GM12878 (cell line): ENCODE data around the gene DBNDD2. TPM values are rescaled to one million over a fixed set of nuclear protein-coding genes. Genes with fewer than 3 reads are reported as not detected.

Experiments used
- ATAC-seq: fragments of 200-7000 bp; cut with Tn5 transposase; 3 replicates; pipeline ENCODE4 v1.9.1; 2020; ENCODE audit warnings: mild to moderate bottlenecking, moderate library complexity
- BruUV-seq: library from RNA; stranded (reverse); fragments of 400-500 nt; replicated peaks from 2 replicates; lab custom pipeline; 2021; lab: Mats Ljungman, UMichigan
- CTCF ChIA-PET: fragments of 300-600 bp; sonication (Branson Sonifier 250); formaldehyde crosslinking; extraction: SDS; loops from one replicate; lab custom pipeline; 2021; ENCODE audit warnings: inconsistent platforms; lab: Yijun Ruan, JAX
- POLR2A ChIA-PET: fragments of 350-600 bp; formaldehyde crosslinking; extraction: SDS; loops from one replicate; lab custom pipeline; 2021; ENCODE audit warnings: inconsistent platforms; lab: Charles Lee
- RAD21 ChIA-PET: fragments of 300-600 bp; sonication (Branson Sonifier 250); formaldehyde crosslinking; loops from one replicate; lab custom pipeline; 2023; ENCODE audit warnings: antibody characterized with exemption; ENCODE audit not compliant: unreplicated experiment; lab: Charles Lee
- SMC1A ChIA-PET: fragments of 300-600 bp; sonication (Branson Sonifier 250); formaldehyde crosslinking; loops from one replicate; lab custom pipeline; 2023; ENCODE audit not compliant: unreplicated experiment, uncharacterized antibody; lab: Charles Lee
- DNase-seq: peaks from one replicate; pipeline ENCODE4 v3.0.0-alpha.2; 2011; ENCODE audit warnings: low read depth, low spot score
- FAIRE-seq: peaks from 3 replicates; lab custom pipeline; 2011; peaks lifted over from hg19 to GRCh38; lab: Jason Lieb, UNC
- H2AFZ ChIP-seq: 2 replicates; pipeline ENCODE4 v1.6.0; 2011; ENCODE audit warnings: low read depth, low read length, control low read depth; ENCODE audit not compliant: control insufficient read depth
- H3K27ac ChIP-seq: 2 replicates; pipeline ENCODE4 v1.5.1; 2011; ENCODE audit warnings: control low read depth; ENCODE audit not compliant: control insufficient read depth, insufficient read depth
- H3K27me3 ChIP-seq, 2 experiments: replicated peaks in 1 of 2; 2 replicates each; pipeline versions ENCODE4 v1.6.0 to v1.6.1; 2011; ENCODE audit warnings: low read length in 1 of 2; ENCODE audit not compliant: control insufficient read depth in 2 of 2, insufficient read depth in 2 of 2
- H3K36me3 ChIP-seq, 2 experiments: 2 replicates each; pipeline ENCODE4 v1.5.1; 2011; ENCODE audit warnings: low read length in 1 of 2; ENCODE audit not compliant: control insufficient read depth in 2 of 2, insufficient read depth in 2 of 2
- H3K4me1 ChIP-seq: 2 replicates; pipeline ENCODE4 v1.6.1; 2011; ENCODE audit warnings: mild to moderate bottlenecking, low read length, moderate library complexity, mixed read lengths; ENCODE audit not compliant: control insufficient read depth, insufficient read depth
- H3K4me2 ChIP-seq: 2 replicates; pipeline ENCODE4 v1.6.0; 2011; ENCODE audit warnings: control low read depth; ENCODE audit not compliant: control insufficient read depth, insufficient read depth
- H3K4me3 ChIP-seq: fragments of 200-600 bp; sonication (generic); 2 replicates; pipeline ENCODE4 v1.5.1; 2016
- H3K79me2 ChIP-seq: 2 replicates; pipeline ENCODE4 v1.6.0; 2011; ENCODE audit warnings: low read length; ENCODE audit not compliant: control insufficient read depth, insufficient read depth
- H3K9ac ChIP-seq: 2 replicates; pipeline ENCODE4 v1.8.0; 2011; ENCODE audit warnings: low read length, control low read depth, mixed read lengths; ENCODE audit not compliant: control insufficient read depth, insufficient read depth
- H3K9me3 ChIP-seq: replicated peaks from 3 replicates; pipeline ENCODE4 v1.5.1; 2011; ENCODE audit warnings: mild to moderate bottlenecking, low read length; ENCODE audit not compliant: control insufficient read depth, insufficient read depth
- H4K20me1 ChIP-seq: 2 replicates; pipeline ENCODE4 v1.6.0; 2011; ENCODE audit not compliant: control insufficient read depth, insufficient read depth
- HDAC2 ChIP-seq: fragments of 200-600 bp; sonication (generic); IDR thresholded peaks from 2 replicates; pipeline ENCODE4 v1.6.1; 2017
- LARP7 ChIP-seq: fragments of 450-650 bp; IDR thresholded peaks from 2 replicates; pipeline ENCODE4 v1.6.1; 2017; ENCODE audit warnings: mild to moderate bottlenecking
- RAD21 ChIP-seq: IDR thresholded peaks from 2 replicates; pipeline ENCODE4 v1.6.1; 2011; ENCODE audit warnings: mild to moderate bottlenecking, low read depth, low read length, moderate library complexity; ENCODE audit not compliant: insufficient read depth
- RB1 ChIP-seq: fragments of 450-650 bp; formaldehyde crosslinking; IDR thresholded peaks from 2 replicates; pipeline ENCODE4 v1.6.1; 2017; ENCODE audit warnings: mild to moderate bottlenecking, borderline replicate concordance
- SUZ12 ChIP-seq: fragments of 200-600 bp; sonication (generic); IDR thresholded peaks from one replicate; pipeline ENCODE4 v1.6.1; 2018; ENCODE audit warnings: antibody characterized with exemption, mild to moderate bottlenecking; ENCODE audit not compliant: unreplicated experiment
- YY1 ChIP-seq: IDR thresholded peaks from 2 replicates; pipeline ENCODE4 v1.6.1; 2011; ENCODE audit warnings: low read depth, mild to moderate bottlenecking, low read length
- WGBS: methylation state at CpG from one replicate; pipeline ENCODE4 v1.1.6; 2016; ENCODE audit warnings: low lambda C conversion rate; ENCODE audit not compliant: insufficient replicate concordance, insufficient coverage; ENCODE audit errors: missing lambda C conversion rate; 5-methylcytosine and 5-hydroxymethylcytosine counted together
- in situ Hi-C: fragments of 300-500 bp; cut with MboI; formaldehyde crosslinking; loops from 9 replicates; pipeline ENCODE4 v1.14.3; 2018; ENCODE audit warnings: mixed read lengths
- intact Hi-C: fragments of 100-400 bp; cut with micrococcal nuclease; formaldehyde crosslinking; loops from one replicate; pipeline ENCODE4 v1.14.2; 2022; ENCODE audit not compliant: unreplicated experiment
- polyA plus RNA-seq, 11 experiments: library from polyadenylated mRNA; depleted of rRNA in 4 of 11; unstranded in 6 of 11; stranded (reverse) in 5 of 11; fragments of >200 nt; fragmentation: Nextera tagmentation in 4 of 11; fragmentation: Illumina TruSeq in 1 of 11; extraction: Ambion mirVana in 4 of 11; extraction: Trizol in 1 of 11; gene quantifications; 1 replicate in 1 of 11; 2 replicates in 10 of 11; pipeline versions ENCODE4 v1.2.1 to v1.2.3, GENCODE V29; 2011 to 2016; ENCODE audit warnings: inconsistent platforms in 2 of 11, missing spikeins in 2 of 11, low read depth in 1 of 11
- total RNA-seq, 4 experiments: library from RNA; depleted of rRNA in 3 of 4; stranded (reverse); fragments of >200 nt in 3 of 4; fragmentation: Illumina TruSeq in 1 of 4; extraction: Trizol in 1 of 4; gene quantifications; 2 replicates each; pipeline versions ENCODE4 v1.2.1 to v1.2.3, GENCODE V29; 2013 to 2021
- TF ChIP-seq, protein P1 (sequence below): fragments of 150-350 bp; IDR thresholded peaks from 2 replicates; pipeline ENCODE4 v1.6.1; 2016; ENCODE audit warnings: low read depth, low read length

DBNDD2 gene
- total and polyA plus RNA-seq, 10 of the 15 experiments (the other 5 are each of a cell fraction or from before 2014, with no cell fraction given): 0.17 to 5.7 (median 0.49) TPM; not detected in 1

GRCh38 chr20:45429618-45430017, 21.5 kb downstream of the DBNDD2 start:
- BruUV-seq: no TSS peak
- no peak for ATAC-seq
- H3K79me2 ChIP-seq: no peaks in the 10 kb centered on the region
- intact Hi-C loops: no loop called here
- ChIA-PET RAD21 (interaction anchor here (0.7 to 1.6 kb wide), 4 partner anchors 10 to 463 kb away, joined by 3 to 8 read pairs (median 4); no protein-coding TSS in a partner anchor), SMC1A (interaction anchor here (0.8 to 1.6 kb wide), 8 partner anchors 10 to 69 kb away, joined by 3 to 14 read pairs (median 4); partner anchors contain the start of genes DBNDD2 and PIGT), POLR2A (no interaction called here), CTCF (interaction anchor here (1.0 to 13.9 kb wide), 3 partner anchors 8 to 61 kb away, joined by 3 to 685 read pairs (median 4); partner anchors contain the start of gene SYS1)
- peaks cover 0 to 2% of the 10 kb centered on the region in 2 experiments; a peak in 3 of 4 replicates for H3K36me3 ChIP-seq
- H3K9ac ChIP-seq: no peak overlapping the region
- no peak for DNase-seq
- H3K27me3 ChIP-seq: no peaks in the 10 kb centered on the region
- H3K9me3 ChIP-seq: no peaks in the 10 kb centered on the region; the same call in 2 of the 3 replicates
- H4K20me1 ChIP-seq: no peaks in the 10 kb centered on the region
- 54% methylated on average over 2 of the region's 2 CpGs for WGBS
- peaks cover 15% of the 10 kb centered on the region for H3K4me1 ChIP-seq
- no peak overlapping the region for H3K27ac ChIP-seq
- no peak overlapping the region for H3K4me3 ChIP-seq
- in situ Hi-C loops: no loop called here
- no peak overlapping the region for H2AFZ ChIP-seq
- H3K4me2 ChIP-seq: no peak overlapping the region
- FAIRE-seq: no peak
- TF ChIP-seq HDAC2 (no peak), SUZ12 (no peak), LARP7 (no peak), RB1 (no peak), RAD21 (no peak), YY1 (no peak)
- TF ChIP-seq, protein P1, sequence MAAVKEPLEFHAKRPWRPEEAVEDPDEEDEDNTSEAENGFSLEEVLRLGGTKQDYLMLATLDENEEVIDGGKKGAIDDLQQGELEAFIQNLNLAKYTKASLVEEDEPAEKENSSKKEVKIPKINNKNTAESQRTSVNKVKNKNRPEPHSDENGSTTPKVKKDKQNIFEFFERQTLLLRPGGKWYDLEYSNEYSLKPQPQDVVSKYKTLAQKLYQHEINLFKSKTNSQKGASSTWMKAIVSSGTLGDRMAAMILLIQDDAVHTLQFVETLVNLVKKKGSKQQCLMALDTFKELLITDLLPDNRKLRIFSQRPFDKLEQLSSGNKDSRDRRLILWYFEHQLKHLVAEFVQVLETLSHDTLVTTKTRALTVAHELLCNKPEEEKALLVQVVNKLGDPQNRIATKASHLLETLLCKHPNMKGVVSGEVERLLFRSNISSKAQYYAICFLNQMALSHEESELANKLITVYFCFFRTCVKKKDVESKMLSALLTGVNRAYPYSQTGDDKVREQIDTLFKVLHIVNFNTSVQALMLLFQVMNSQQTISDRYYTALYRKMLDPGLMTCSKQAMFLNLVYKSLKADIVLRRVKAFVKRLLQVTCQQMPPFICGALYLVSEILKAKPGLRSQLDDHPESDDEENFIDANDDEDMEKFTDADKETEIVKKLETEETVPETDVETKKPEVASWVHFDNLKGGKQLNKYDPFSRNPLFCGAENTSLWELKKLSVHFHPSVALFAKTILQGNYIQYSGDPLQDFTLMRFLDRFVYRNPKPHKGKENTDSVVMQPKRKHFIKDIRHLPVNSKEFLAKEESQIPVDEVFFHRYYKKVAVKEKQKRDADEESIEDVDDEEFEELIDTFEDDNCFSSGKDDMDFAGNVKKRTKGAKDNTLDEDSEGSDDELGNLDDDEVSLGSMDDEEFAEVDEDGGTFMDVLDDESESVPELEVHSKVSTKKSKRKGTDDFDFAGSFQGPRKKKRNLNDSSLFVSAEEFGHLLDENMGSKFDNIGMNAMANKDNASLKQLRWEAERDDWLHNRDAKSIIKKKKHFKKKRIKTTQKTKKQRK: no peak
